GM19372 (cell line): ENCODE data around the gene TAF13.
"Not testable (repeated sequence)": the region's sequence is repeated elsewhere in the genome, so short reads cannot be mapped to it uniquely, and the experiment has no call there.

ENCODE experiments used
- ATAC-seq: cut with Tn5 transposase; IDR thresholded peaks from one replicate; pipeline ENCODE4 v1.9.1; 2021; ENCODE audit warnings: mild to moderate bottlenecking, low read depth, moderate library complexity; ENCODE audit not compliant: unreplicated experiment

TAF13 gene

GRCh38 chr1:109050228-109050995, 25.4 kb downstream of the TAF13 start:
- no peak for ATAC-seq

GRCh38 chr1:109048335-109048734, 27.5 kb downstream of the TAF13 start:
- no peak for ATAC-seq

GRCh38 chr1:109047339-109047738, 28.5 kb downstream of the TAF13 start:
- no peak for ATAC-seq

GRCh38 chr1:109046671-109047070, 29.1 kb downstream of the TAF13 start:
- no peak for ATAC-seq

GRCh38 chr1:109045595-109045994, 30.2 kb downstream of the TAF13 start:
- ATAC-seq: no peak

- ATAC-seq: peak; percentile 90
Observed at GRCh38 chr1:109041621-109042468, 34.0 kb downstream of the TAF13 start, which contains the start of gene WDR47. Gene WDR47 (minus strand): TSS chr1:109042102. CDS start chr1:109023512, 18,590 bp downstream.

- peak; percentile 19 for ATAC-seq
Observed at GRCh38 chr1:109040989-109041620, 34.7 kb downstream of the TAF13 start.

- no peak for ATAC-seq
Observed at GRCh38 chr1:109040627-109040988, 35.2 kb downstream of the TAF13 start.

- ATAC-seq: no peak
Observed at GRCh38 chr1:109034382-109034781, 41.4 kb downstream of the TAF13 start.

- ATAC-seq: not testable (repeated sequence)
Observed at GRCh38 chr1:109029493-109029892, 46.3 kb downstream of the TAF13 start.

- no peak for ATAC-seq
Observed at GRCh38 chr1:109027841-109028240, 48.0 kb downstream of the TAF13 start.

- no peak for ATAC-seq
Observed at GRCh38 chr1:109025694-109026093, 50.1 kb downstream of the TAF13 start.

- ATAC-seq: no peak
Observed at GRCh38 chr1:109024646-109025045, 51.2 kb downstream of the TAF13 start.

- no peak for ATAC-seq
Observed at GRCh38 chr1:109020693-109021257, 55.0 kb downstream of the TAF13 start.

- not testable (repeated sequence) for ATAC-seq
Observed at GRCh38 chr1:109017719-109018118, 58.1 kb downstream of the TAF13 start.

GRCh38 chr1:109017134-109017533, 58.7 kb downstream of the TAF13 start:
- no peak for ATAC-seq
